RKO (cell line): ENCODE results near the gene SEBOX.
"Not testable (repeated sequence)": the region's sequence is repeated elsewhere in the genome, so short reads cannot be mapped to it uniquely, and the experiment has no call there.

Source experiments
- DNase-seq: peaks from one replicate; pipeline ENCODE4 v3.0.0-alpha.2; 2016; ENCODE audit warnings: low spot score

SEBOX gene

DNA sequence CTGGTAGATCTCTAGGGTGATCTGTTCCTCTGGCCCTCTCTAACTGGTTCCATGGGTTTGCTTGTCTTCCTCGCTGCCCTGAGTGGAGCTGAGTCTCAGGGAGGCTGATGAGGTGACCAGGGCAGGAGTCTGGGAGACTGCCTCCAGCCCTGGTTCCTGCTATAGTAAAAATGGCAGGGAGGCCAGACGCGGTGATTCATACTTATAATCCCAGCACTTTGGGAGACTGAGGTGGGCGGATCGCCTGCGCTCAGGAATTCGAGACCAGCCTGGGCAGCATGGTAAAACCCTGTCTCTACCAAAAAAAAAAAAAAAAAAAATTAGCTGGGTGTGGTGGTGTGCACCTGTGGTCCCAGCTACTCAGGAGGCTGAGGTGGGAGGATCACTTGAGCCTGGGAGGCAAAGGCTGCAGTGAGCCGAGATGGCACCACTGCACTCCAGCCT lies 26.2 kb downstream of the SEBOX start:
- not testable (repeated sequence) for DNase-seq

- DNase-seq, result no peak
Observed at GRCh38 chr17:28338056-28338768, 26.8 kb downstream of the SEBOX start.

DNA sequence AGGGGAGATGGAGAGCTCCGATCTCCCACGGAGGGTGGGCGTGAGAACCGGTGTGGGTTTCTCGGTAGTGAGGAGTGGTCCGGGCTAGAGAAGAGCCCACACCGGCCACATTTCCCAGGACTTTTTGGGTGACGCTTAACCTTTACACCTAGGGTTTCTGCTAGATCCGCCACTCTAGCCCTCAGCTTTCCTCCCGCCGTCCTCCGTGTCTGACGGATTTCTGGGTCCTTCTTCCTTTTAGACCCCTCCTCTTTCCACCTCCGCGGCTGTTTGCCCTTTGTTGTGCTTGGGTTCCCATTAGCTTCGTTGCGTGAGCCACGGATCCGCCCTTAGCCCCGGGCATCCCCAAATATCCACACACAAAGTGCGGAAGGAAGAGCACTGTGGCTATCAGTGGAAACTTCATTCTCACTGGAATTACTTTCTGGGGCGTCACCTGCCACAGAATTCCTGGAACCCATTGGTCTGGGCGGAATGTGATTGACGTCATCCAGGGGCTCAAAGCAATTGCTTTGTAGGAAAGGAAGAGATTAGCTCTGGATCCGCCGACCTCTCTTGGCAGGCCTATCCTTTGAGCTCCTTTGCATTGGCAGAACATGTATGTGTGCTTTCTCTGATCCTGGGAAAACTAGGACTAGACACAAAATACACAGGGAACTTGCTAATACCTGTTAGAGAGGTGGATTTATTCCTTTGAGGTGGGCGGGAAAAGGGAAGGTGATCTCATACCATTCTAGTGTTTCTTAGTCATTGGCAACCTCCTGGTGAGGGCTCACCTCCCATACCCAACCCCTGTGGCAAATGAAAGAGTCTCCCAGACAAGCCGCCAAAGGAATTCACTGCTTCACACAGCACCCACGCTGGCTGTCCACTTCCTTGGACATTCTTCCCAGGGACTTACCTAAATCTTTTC lies 28.8 kb downstream of the SEBOX start:
- DNase-seq, result peak; percentile 87

DNA sequence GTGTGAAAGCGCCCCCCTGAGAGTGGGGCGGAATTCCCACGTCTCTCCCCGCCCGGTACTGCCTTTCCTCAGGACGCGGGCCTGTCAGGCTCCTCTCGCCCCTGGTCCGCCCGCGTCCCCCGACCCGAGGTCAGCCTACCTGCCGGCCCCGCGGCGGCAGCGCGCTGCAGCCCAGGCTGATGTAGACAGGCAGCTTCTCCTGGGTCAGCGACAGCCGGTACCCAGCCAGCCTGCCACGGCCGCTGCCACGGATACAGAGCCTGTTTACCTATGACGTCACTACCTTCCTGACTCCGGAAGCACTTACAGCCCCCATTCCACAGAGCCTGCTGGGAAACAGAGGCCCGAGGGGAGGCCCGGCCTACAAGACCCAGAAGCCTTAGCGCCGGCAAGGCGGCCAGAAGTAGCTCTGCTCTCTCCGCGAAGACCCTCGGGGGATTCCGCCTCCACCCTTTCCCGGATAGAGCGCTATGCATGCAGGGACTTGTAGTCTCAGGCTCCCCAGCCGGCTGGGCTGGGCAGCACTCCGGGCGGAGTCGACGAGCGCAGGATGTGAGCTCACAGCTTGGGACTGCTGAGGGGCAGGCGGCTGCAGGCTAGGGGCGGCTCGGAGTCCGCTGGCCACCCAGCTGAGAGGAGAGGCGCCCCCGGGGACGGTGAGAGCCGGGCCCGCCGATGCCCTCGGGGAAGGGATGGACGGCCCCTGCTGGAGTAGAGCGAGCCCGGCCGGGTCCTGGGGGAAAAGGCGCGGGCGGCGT lies 29.6 kb downstream of the SEBOX start, which contains the start of the genes IFT20 and TNFAIP1:
Gene IFT20 (minus strand): TSS at position 272 of the 758 bp plus-strand sequence. CDS start 3,487 bp downstream, outside the sequence.
Gene TNFAIP1 (plus strand): TSS at position 561 of the 758 bp plus-strand sequence. CDS start 3,761 bp downstream, outside the sequence.
- DNase-seq, result peak; percentile 100

DNA sequence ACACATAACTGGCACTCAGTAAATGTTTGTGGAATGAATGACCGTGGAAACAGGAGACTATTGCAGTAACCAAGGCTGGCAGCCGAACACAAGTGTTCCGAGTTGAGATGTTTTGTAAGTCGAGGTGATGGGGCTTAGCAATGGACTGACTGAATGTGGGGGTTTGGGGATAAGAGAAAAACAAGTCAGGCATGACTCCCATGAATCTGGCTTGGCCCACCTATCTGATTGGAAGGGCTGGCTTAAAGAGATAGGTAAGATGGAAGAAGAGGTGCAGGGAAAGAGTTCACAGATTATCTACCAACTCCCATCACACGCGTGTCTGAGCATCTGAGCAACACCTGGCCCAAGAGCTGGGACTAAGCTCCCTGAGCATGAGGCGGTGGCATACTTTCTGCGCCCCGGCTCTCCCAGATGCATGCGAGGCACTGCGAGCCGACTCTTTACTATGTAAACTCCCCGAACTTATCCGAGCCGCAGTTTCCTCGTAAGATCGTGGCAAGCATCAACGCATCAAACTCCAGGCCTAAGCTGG lies 30.3 kb downstream of the SEBOX start:
- no peak for DNase-seq

GRCh38 chr17:28334171-28334570 lies 30.8 kb downstream of the SEBOX start:
- no peak for DNase-seq

- no peak for DNase-seq
Observed at GRCh38 chr17:28333083-28333746, 31.8 kb downstream of the SEBOX start.

DNA sequence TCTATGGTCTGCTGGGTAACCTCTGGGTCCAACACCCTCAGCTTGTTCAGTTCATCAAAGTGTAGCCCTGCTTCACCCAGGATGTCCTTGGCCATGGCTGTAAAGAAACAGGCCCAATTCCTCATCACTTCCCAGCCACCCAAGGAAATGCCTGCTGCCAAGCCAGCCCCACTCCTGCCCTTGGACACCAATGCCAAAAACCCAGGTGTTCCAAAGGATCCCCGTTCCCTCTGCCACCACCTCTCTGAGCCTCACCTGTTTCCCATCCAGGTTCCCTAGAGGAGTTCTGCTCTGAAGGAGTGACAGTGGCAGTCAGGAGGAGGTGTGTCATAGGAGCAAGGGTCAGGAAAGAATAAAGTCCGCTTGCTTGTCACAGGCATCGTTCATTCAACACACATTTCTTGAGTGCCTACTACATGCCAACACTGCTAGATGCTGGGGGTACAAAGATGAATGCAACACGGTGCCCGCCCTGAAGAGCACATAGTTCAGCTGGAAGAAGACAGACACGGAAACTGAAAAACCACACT lies 33.0 kb downstream of the SEBOX start:
- DNase-seq, result no peak

GRCh38 chr17:28330671-28331070 lies 34.3 kb downstream of the SEBOX start:
- no peak for DNase-seq

- no peak for DNase-seq
Observed at GRCh38 chr17:28328325-28328724, 36.7 kb downstream of the SEBOX start.

DNA sequence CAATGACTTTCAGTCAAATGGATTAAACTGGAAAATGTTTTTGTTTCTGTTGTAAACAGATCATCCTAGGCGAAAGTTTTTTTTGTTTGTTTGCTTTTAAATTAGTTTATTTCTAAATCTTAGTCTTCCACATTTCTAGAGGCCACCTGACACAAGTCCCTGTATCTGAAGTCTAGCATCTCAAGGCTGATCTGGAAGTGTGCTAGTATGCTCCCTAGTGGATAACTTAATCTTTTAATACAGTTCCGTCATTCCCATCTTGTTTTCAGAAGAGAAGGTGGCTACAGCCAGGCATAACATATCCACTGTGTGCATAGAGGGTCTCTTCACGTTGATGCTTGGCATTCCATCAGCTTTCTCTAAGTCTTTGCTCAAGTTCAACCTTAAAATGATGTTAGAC lies 37.3 kb downstream of the SEBOX start:
- no peak for DNase-seq

- no peak for DNase-seq
Observed at GRCh38 chr17:28327031-28327607, 37.9 kb downstream of the SEBOX start.

- no peak for DNase-seq
Observed at GRCh38 chr17:28326114-28326513, 38.9 kb downstream of the SEBOX start.

DNA sequence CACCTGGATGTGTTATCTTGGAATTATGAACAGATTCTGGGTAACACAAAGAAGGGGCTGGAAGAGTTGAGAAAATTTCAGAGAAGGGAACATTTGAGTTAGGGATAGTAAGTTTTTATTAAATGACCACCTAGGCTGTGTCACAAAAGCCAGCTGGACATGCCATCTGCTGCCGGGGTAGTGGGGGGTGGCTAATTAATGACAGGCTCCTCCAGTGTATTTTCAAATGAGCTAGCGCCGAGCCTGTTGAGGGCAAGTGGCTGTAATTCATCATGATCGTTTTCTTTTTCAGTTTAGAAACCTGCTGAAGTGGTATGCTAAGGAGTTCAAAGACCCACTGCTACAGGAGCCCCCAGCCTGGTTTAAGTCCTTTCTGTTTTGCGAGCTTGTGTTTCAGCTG lies 39.8 kb downstream of the SEBOX start:
- DNase-seq, result no peak

DNA sequence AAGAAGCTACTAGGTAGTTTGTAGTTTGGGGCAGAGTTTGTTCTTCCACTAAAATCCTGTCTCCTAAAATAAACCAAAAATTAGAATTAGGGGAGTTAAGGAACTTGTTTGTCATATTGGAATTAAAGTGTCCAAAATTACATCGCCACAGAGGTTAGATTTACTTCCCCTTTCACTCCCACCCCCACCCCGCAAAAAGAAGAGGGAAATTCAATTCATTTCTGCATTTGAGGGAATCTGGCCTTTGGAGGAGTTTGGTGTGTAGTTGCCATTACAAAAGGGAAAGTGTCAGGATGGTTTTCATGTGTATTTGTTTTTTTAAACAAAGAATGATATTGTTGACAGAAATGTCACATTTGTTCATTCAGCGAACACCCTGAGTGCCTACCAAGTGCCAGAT lies 40.2 kb downstream of the SEBOX start:
- DNase-seq, result no peak

DNA sequence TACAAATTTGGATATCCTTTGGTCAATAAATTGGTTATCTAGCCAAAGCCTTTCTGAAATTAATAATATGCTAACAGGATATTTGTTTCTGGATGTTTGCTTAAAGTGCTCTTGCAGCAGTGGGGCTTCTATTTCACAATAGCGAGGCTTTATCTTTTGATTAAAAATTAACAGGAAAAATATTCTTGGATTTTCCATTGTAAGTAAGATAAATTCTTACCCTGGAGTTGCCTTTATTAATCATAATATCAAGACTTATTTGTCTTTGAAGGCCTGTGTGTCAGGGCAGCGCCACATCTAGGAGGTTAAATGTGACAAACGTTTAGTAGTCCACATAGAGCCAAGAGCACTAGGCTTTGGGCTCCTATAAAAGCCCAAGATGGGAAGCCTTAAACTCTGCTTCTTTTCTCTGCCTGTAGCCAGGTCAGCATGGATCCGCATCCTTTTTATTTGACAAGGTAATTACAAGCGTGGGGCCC lies 40.7 kb downstream of the SEBOX start:
- no peak for DNase-seq

DNA sequence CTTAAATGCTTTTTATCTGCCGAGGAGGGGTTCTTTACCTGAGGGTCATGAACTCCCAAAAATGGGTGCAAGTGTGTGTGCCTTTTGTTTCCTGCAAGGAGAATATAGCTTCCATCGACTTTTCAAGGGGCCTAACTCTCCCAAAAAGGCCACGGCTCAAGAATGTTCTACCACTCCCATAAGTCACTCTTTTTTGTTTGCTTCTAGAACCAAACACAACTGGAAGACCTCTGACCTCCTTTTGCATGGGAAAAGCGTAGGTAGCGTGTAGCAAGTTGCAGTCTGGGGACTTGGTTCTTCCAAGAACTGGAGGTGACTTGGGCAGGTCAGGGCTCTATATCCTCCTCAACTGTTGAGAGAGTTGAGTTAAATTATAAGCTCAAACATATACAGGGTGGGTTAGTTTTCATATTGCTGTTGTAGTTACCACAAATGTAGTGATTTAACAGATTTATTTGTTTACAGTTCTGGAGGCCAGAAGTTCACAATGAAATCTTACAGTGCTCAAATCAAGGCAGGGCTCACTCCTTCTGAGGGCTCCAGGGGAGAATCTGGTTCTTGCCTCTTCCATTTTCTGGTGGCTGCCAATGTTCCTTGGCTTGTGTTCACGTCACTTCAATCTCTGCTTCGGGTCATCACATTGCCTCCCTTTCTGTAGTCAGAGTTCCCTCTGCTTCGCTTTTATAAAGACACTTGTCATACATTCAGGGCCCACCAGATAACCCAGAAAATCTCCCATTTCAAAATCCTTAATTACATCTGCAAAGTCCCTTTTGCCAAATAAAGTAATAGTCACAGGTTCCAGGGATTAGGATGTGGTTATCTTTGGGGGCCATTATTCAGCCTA lies 44.6 kb downstream of the SEBOX start:
- DNase-seq, result no peak

DNA sequence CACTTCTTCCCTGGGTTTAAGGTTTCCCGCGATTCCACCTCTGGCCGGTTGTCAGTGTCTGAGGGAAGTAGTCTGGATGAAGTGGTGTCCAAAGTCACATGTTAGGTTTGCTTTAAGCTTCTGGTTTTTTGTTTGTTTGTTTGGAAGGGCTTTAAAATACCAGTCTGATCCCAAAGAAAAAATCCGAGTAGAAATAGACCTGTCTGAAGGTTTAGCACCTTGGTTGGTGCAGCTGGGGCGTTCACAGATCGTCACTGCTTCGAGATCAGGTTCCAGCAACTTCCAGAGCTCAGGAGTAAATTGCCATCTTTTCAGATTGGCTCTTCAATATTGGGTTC lies 45.4 kb downstream of the SEBOX start:
- peak; percentile 49 for DNase-seq

- DNase-seq, result peak; percentile 98
Observed at GRCh38 chr17:28318759-28319597, 46.0 kb downstream of the SEBOX start, which contains the start of gene TMEM97. TSS of gene TMEM97 (plus strand) at chr17:28319200. CDS start at chr17:28319240, 40 bp downstream.
